ENCODE results near the gene SYT6.

GRCh38 chr1:114130846-114131525 lies 22.7 kb downstream of the SYT6 start:
- TF ChIP-seq SPI1 (IDR thresholded peaks at IDR 0.05; ENCODE audit: low read depth, low read length) (peak; percentile 66; the same call in 1 of the 2 replicates), POLR2A (IDR thresholded peaks at IDR 0.05; ENCODE audit: low read depth, low read length) (no peak), TAF1 (IDR thresholded peaks at IDR 0.05; ENCODE audit: low read depth, low read length) (no peak), POLR2AphosphoS5 (IDR thresholded peaks at IDR 0.05; ENCODE audit: low read depth, low read length) (no peak), PAX5 (IDR thresholded peaks at IDR 0.05; ENCODE audit: insufficient read depth, low read length, severe bottlenecking) (no peak)
